ENCODE results near the gene PDE4D. TPM values are rescaled to one million over a fixed set of nuclear protein-coding genes. Genes with fewer than 3 reads are reported as not detected.

Gene PDE4D
- polyA plus RNA-seq, 1 donor (not counting 4 experiments of a cell fraction or from before 2014, with no cell fraction given): 3.6 TPM

DNA sequence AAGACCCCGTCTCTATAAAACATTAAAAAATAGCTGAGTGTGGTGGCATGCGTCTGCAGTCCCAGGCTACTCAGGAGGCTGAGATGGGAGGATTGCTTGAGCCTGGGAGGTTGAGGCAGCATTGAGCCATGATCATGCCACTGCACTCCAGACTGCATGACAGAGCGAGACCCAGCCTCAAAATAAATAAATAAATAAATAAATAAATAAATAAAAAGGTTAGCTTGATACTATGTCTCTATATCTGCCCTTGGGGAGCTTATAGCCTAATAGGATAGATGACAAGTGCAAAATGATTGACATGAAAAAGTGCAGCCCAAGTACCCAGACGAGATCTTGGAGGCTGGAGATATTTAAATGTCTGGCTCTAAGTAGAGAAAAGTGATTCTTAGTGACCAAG lies 122.6 kb downstream of the PDE4D start:
- no peak overlapping the region for H3K4me3 ChIP-seq (ENCODE audit: control insufficient read depth in 2 of 3, extremely low read depth in 1 of 3, insufficient read depth in 2 of 3, low read depth in 1 of 3, low read length in 3 of 3)
- H4K20me1 ChIP-seq (ENCODE audit: control insufficient read depth, extremely low read depth, insufficient read depth, low read length): no peaks in the 10 kb centered on the region
- no peak overlapping the region for H2AFZ ChIP-seq (ENCODE audit: control insufficient read depth, low read length)
- FAIRE-seq (no peak), DNase-seq (ENCODE audit: low read depth, low spot score) (no peak)
- dilution Hi-C loops (cut with MboI; ENCODE audit: extremely low pct_ligation_motif_present, low sequenced_read_pairs): no loop called here
- no peak overlapping the region for H3K27ac ChIP-seq (ENCODE audit: control insufficient read depth, insufficient read depth, low read length)
- H3K4me1 ChIP-seq (ENCODE audit: control insufficient read depth, extremely low read depth, insufficient read depth, low read length): peaks cover 33% of the 10 kb centered on the region
- no peaks in the 10 kb centered on the region for H3K27me3 ChIP-seq (ENCODE audit: control insufficient read depth, extremely low read depth, insufficient read depth, low read length)
- H3K79me2 ChIP-seq (ENCODE audit: control insufficient read depth, insufficient read depth, low read length): peaks cover 8% of the 10 kb centered on the region
- H3K9me3 ChIP-seq (ENCODE audit: control insufficient read depth, low read depth, low read length): no peaks in the 10 kb centered on the region
- no peak for TF ChIP-seq EZH2 (IDR thresholded peaks at IDR 0.05; ENCODE audit: low read length)
- TF ChIP-seq, protein P1, sequence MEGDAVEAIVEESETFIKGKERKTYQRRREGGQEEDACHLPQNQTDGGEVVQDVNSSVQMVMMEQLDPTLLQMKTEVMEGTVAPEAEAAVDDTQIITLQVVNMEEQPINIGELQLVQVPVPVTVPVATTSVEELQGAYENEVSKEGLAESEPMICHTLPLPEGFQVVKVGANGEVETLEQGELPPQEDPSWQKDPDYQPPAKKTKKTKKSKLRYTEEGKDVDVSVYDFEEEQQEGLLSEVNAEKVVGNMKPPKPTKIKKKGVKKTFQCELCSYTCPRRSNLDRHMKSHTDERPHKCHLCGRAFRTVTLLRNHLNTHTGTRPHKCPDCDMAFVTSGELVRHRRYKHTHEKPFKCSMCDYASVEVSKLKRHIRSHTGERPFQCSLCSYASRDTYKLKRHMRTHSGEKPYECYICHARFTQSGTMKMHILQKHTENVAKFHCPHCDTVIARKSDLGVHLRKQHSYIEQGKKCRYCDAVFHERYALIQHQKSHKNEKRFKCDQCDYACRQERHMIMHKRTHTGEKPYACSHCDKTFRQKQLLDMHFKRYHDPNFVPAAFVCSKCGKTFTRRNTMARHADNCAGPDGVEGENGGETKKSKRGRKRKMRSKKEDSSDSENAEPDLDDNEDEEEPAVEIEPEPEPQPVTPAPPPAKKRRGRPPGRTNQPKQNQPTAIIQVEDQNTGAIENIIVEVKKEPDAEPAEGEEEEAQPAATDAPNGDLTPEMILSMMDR (optimal IDR thresholded peaks at IDR 0.05 in 1 of 3, IDR thresholded peaks at IDR 0.05 in 1 of 3, conservative IDR thresholded peaks at IDR 0.05 in 1 of 3; ENCODE audit: extremely low read depth in 1 of 3, insufficient read depth in 2 of 3, low read length in 3 of 3): no peak
- H3K4me2 ChIP-seq (ENCODE audit: control insufficient read depth, extremely low read depth, insufficient read depth, low read depth, low read length): no peak overlapping the region
- no peaks in the 10 kb centered on the region for H3K36me3 ChIP-seq (ENCODE audit: control insufficient read depth in 2 of 2, extremely low read depth in 1 of 2, insufficient read depth in 2 of 2, low read length in 2 of 2)
- H3K9ac ChIP-seq (ENCODE audit: control insufficient read depth, extremely low read depth, insufficient read depth, low read length): no peak overlapping the region
- H3K9me1 ChIP-seq (ENCODE audit: control insufficient read depth, extremely low read depth, insufficient read depth, low read length): no peaks in the 10 kb centered on the region

DNA sequence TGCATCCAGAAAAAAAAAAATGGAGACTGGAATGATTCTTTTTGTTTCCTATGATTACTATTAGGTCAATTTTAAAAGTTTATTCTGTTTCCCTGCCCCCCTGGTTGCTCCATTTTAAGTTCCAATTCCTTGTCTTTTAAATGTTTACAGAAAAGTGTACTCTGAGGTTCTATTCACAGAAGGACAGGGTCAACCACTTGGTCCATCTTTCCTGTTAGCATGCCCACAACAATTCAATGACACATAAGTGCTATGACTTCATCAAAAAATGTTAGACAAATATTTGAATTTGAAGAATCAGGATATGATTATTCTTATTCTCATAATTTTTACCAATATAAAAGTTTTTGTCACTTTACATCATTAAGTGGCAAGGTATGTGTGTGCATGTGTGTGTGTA lies 123.7 kb downstream of the PDE4D start:
- H3K79me2 ChIP-seq (ENCODE audit: control insufficient read depth, insufficient read depth, low read length): peaks cover 17% of the 10 kb centered on the region
- no peaks in the 10 kb centered on the region for H3K9me3 ChIP-seq (ENCODE audit: control insufficient read depth, low read depth, low read length)
- H3K36me3 ChIP-seq (ENCODE audit: control insufficient read depth in 2 of 2, extremely low read depth in 1 of 2, insufficient read depth in 2 of 2, low read length in 2 of 2): no peaks in the 10 kb centered on the region
- FAIRE-seq: no peak
- H3K4me1 ChIP-seq (ENCODE audit: control insufficient read depth, extremely low read depth, insufficient read depth, low read length): peaks cover 41% of the 10 kb centered on the region
- TF ChIP-seq EZH2 (IDR thresholded peaks at IDR 0.05; ENCODE audit: low read length): no peak
- TF ChIP-seq, protein P1 (optimal IDR thresholded peaks at IDR 0.05 in 1 of 3, IDR thresholded peaks at IDR 0.05 in 1 of 3, conservative IDR thresholded peaks at IDR 0.05 in 1 of 3; ENCODE audit: extremely low read depth in 1 of 3, insufficient read depth in 2 of 3, low read length in 3 of 3): no peak
- H3K9me1 ChIP-seq (ENCODE audit: control insufficient read depth, extremely low read depth, insufficient read depth, low read length): no peaks in the 10 kb centered on the region
- H3K4me2 ChIP-seq (ENCODE audit: control insufficient read depth, extremely low read depth, insufficient read depth, low read depth, low read length): peak overlapping the region; percentile 83
- dilution Hi-C loops (cut with MboI; ENCODE audit: extremely low pct_ligation_motif_present, low sequenced_read_pairs): no loop called here
- H4K20me1 ChIP-seq (ENCODE audit: control insufficient read depth, extremely low read depth, insufficient read depth, low read length): no peaks in the 10 kb centered on the region
- H2AFZ ChIP-seq (ENCODE audit: control insufficient read depth, low read length): no peak overlapping the region
- DNase-seq (ENCODE audit: low read depth, low spot score): no peak
- H3K27me3 ChIP-seq (ENCODE audit: control insufficient read depth, extremely low read depth, insufficient read depth, low read length): no peaks in the 10 kb centered on the region
- peak overlapping the region; percentile 93 for H3K9ac ChIP-seq (ENCODE audit: control insufficient read depth, extremely low read depth, insufficient read depth, low read length)
- H3K27ac ChIP-seq (ENCODE audit: control insufficient read depth, insufficient read depth, low read length): peak overlapping the region; percentile 99
- peak overlapping the region in 2 of 3 experiments; percentile 48 to 84 for H3K4me3 ChIP-seq (ENCODE audit: control insufficient read depth in 2 of 3, extremely low read depth in 1 of 3, insufficient read depth in 2 of 3, low read depth in 1 of 3, low read length in 3 of 3)
